GM23338 (cell line): ENCODE measurements around the gene LCE1F. TPM values are rescaled to one million over a fixed set of nuclear protein-coding genes. Genes with fewer than 3 reads are reported as not detected.

Experiments used
- ATAC-seq: fragments of 200-7000 bp; cut with Tn5 transposase; 3 replicates; pipeline ENCODE4 v1.9.1; 2020
- DNase-seq: peaks from one replicate; pipeline ENCODE4 v3.0.0-alpha.2; 2015; ENCODE audit warnings: low spot score
- H2AFZ ChIP-seq: fragments of 200-600 bp; sonication (generic); 2 replicates; pipeline ENCODE4 v1.8.0; 2016; ENCODE audit warnings: antibody characterized with exemption, mild to moderate bottlenecking, moderate library complexity
- H3F3A ChIP-seq: fragments of 200-600 bp; sonication (generic); replicated peaks from 2 replicates; pipeline ENCODE4 v1.8.0; 2017; ENCODE audit warnings: antibody characterized with exemption, mixed run types, low read depth
- H3K27ac ChIP-seq: fragments of 200-600 bp; sonication (generic); 2 replicates; pipeline ENCODE4 v1.6.1; 2016; ENCODE audit warnings: low read depth
- H3K27me3 ChIP-seq: fragments of 200-600 bp; sonication (generic); 2 replicates; pipeline ENCODE4 v1.8.0; 2016; ENCODE audit warnings: mild to moderate bottlenecking, mixed run types, moderate library complexity; ENCODE audit not compliant: insufficient read depth
- H3K36me3 ChIP-seq: fragments of 200-600 bp; sonication (generic); 2 replicates; pipeline ENCODE4 v1.8.0; 2016; ENCODE audit warnings: mild to moderate bottlenecking; ENCODE audit not compliant: insufficient read depth
- H3K4me1 ChIP-seq: fragments of 200-600 bp; sonication (generic); 2 replicates; pipeline ENCODE4 v1.8.0; 2016; ENCODE audit warnings: mild to moderate bottlenecking, moderate library complexity; ENCODE audit not compliant: insufficient read depth
- H3K4me2 ChIP-seq: fragments of 200-600 bp; sonication (generic); 2 replicates; pipeline ENCODE4 v1.7.1; 2017; ENCODE audit warnings: mixed run types
- H3K4me3 ChIP-seq: fragments of 200-600 bp; sonication (generic); 2 replicates; pipeline ENCODE4 v1.6.1; 2016; ENCODE audit warnings: mixed run types
- H3K79me2 ChIP-seq: fragments of 200-600 bp; sonication (generic); replicated peaks from 2 replicates; pipeline ENCODE4 v1.8.0; 2017; ENCODE audit warnings: mild to moderate bottlenecking; ENCODE audit not compliant: insufficient read depth
- H3K9me2 ChIP-seq: fragments of 200-600 bp; sonication (generic); 2 replicates; pipeline ENCODE4 v1.8.0; 2017; ENCODE audit not compliant: insufficient read depth
- H4K20me1 ChIP-seq: fragments of 200-600 bp; sonication (generic); replicated peaks from 2 replicates; pipeline ENCODE4 v1.8.0; 2017; ENCODE audit warnings: mild to moderate bottlenecking; ENCODE audit not compliant: insufficient read depth
- H3K27ac Mint-ChIP-seq: 2 replicates; pipeline ENCODE4 v1.8.0; 2020; ENCODE audit warnings: inconsistent platforms, mild to moderate bottlenecking, moderate library complexity, mixed read lengths
- H3K27me3 Mint-ChIP-seq: 3 replicates; pipeline ENCODE4 v1.8.0; 2022; ENCODE audit warnings: low read depth, mild to moderate bottlenecking, moderate library complexity, mixed read lengths, inconsistent platforms; ENCODE audit not compliant: insufficient read depth, poor library complexity
- H3K36me3 Mint-ChIP-seq: 3 replicates; pipeline ENCODE4 v1.8.0; 2021; ENCODE audit warnings: low read depth, mild to moderate bottlenecking, inconsistent platforms, moderate library complexity, mixed read lengths
- H3K4me1 Mint-ChIP-seq: 3 replicates; pipeline ENCODE4 v1.8.0; 2020; ENCODE audit warnings: mild to moderate bottlenecking, inconsistent platforms, mixed read lengths
- H3K4me3 Mint-ChIP-seq: 3 replicates; pipeline ENCODE4 v1.8.0; 2021; ENCODE audit warnings: moderate library complexity, mild to moderate bottlenecking, inconsistent platforms, mixed read lengths
- H3K9me3 Mint-ChIP-seq: 3 replicates; pipeline ENCODE4 v1.8.0; 2020; ENCODE audit warnings: moderate library complexity, mild to moderate bottlenecking, inconsistent platforms, mixed read lengths
- CTCF ChIP-seq, 2 experiments: fragments of 200-600 bp in 1 of 2; sonication (generic) in 1 of 2; conservative IDR thresholded peaks; 2 replicates each; pipeline versions ENCODE4 v1.5.1 to v1.6.1; 2016 to 2017; ENCODE audit warnings: antibody characterized with exemption in 2 of 2, low read depth in 2 of 2, mild to moderate bottlenecking in 2 of 2, moderate library complexity in 1 of 2
- EZH2phosphoT487 ChIP-seq: fragments of 200-600 bp; sonication (generic); IDR thresholded peaks from one replicate; pipeline ENCODE4 v1.8.1; 2018; ENCODE audit warnings: antibody characterized with exemption; ENCODE audit not compliant: unreplicated experiment
- POLR2AphosphoS5 ChIP-seq: IDR thresholded peaks from 2 replicates; pipeline ENCODE4 v1.6.1; 2016; ENCODE audit warnings: antibody characterized with exemption, low read depth
- REST ChIP-seq: IDR thresholded peaks from one replicate; pipeline ENCODE4 v1.6.1; 2018; ENCODE audit warnings: antibody characterized with exemption; ENCODE audit not compliant: unreplicated experiment
- STAT1 ChIP-seq: IDR thresholded peaks from one replicate; pipeline ENCODE4 v1.6.1; 2016; ENCODE audit warnings: antibody characterized with exemption; ENCODE audit not compliant: unreplicated experiment
- ZNF114 ChIP-seq: fragments of 250-450 bp; sonication (Bioruptor Pico); IDR thresholded peaks from 2 replicates; pipeline ENCODE4 v1.5.0; 2020; ENCODE audit warnings: mild to moderate bottlenecking, moderate library complexity
- ZNF462 ChIP-seq: fragments of 250-450 bp; sonication (Bioruptor Pico); IDR thresholded peaks from 2 replicates; pipeline ENCODE4 v1.5.0; 2020; ENCODE audit warnings: mild to moderate bottlenecking, moderate library complexity
- polyA plus RNA-seq: library from polyadenylated mRNA; unstranded; fragments of >200 nt; fragmentation: Nextera tagmentation; extraction: Ambion mirVana; gene quantifications from 2 replicates; pipeline ENCODE4 v1.2.1, GENCODE V29; 2016
- total RNA-seq: library from RNA; depleted of rRNA; stranded (reverse); fragments of >200 nt; shearing (Covaris generic); gene quantifications from 2 replicates; pipeline ENCODE4 v1.2.3, GENCODE V29; 2014
- TF ChIP-seq, protein P1 (sequence below): IDR thresholded peaks from 2 replicates; pipeline ENCODE4 v1.6.1; 2016; ENCODE audit warnings: antibody characterized with exemption

LCE1F gene
- total and polyA plus RNA-seq, 2 experiments from 2014 or later: not detected

GRCh38 chr1:152806576-152806975 is 31.6 kb downstream of the LCE1F start, which contains the start of gene LCE1C (continued):
- no peak for TF ChIP-seq ZNF462 (CRISPR knock-in tag)

GRCh38 chr1:152811050-152811449 is 36.1 kb downstream of the LCE1F start:
- H3K36me3 ChIP-seq: no peaks in the 10 kb centered on the region
- no peak overlapping the region for H3K4me2 ChIP-seq
- Mint-ChIP-seq H3K27ac (no peak overlapping the region), H3K9me3 (no peaks in the 10 kb centered on the region), H3K4me1 (peaks cover 2% of the 10 kb centered on the region; the same call in 1 of the 3 replicates), H3K27me3 (no peaks in the 10 kb centered on the region), H3K4me3 (no peak overlapping the region), H3K36me3 (no peaks in the 10 kb centered on the region)
- no peak overlapping the region for H2AFZ ChIP-seq
- TF ChIP-seq CTCF (conservative IDR thresholded peaks at IDR 0.05; ENCODE audit: low read depth in 2 of 2): no peak
- TF ChIP-seq REST: no peak
- TF ChIP-seq EZH2phosphoT487: no peak
- TF ChIP-seq POLR2AphosphoS5: no peak
- TF ChIP-seq STAT1: no peak
- TF ChIP-seq, protein P1, sequence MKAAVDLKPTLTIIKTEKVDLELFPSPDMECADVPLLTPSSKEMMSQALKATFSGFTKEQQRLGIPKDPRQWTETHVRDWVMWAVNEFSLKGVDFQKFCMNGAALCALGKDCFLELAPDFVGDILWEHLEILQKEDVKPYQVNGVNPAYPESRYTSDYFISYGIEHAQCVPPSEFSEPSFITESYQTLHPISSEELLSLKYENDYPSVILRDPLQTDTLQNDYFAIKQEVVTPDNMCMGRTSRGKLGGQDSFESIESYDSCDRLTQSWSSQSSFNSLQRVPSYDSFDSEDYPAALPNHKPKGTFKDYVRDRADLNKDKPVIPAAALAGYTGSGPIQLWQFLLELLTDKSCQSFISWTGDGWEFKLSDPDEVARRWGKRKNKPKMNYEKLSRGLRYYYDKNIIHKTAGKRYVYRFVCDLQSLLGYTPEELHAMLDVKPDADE: no peak
- TF ChIP-seq ZNF114 (CRISPR knock-in tag): no peak
- no peak for DNase-seq
- no peaks in the 10 kb centered on the region for H3K4me1 ChIP-seq
- H3K79me2 ChIP-seq: no peaks in the 10 kb centered on the region
- no peak for ATAC-seq
- no peaks in the 10 kb centered on the region for H4K20me1 ChIP-seq
- no peaks in the 10 kb centered on the region for H3F3A ChIP-seq
- 0 out of 2 replicates have a peak, but pooled peaks cover 6% of the 10 kb centered on the region for H3K9me2 ChIP-seq
- no peaks in the 10 kb centered on the region for H3K27me3 ChIP-seq
- no peak overlapping the region for H3K27ac ChIP-seq
- no peak overlapping the region for H3K4me3 ChIP-seq
